IMR-90 (cell line): ENCODE results near the gene DDA1. TPM values are rescaled to one million over a fixed set of nuclear protein-coding genes. Genes with fewer than 3 reads are reported as not detected.

Source experiments
- ATAC-seq: fragments of 200-7000 bp; cut with Tn5 transposase; 2 replicates; pipeline ENCODE4 v1.9.1; 2020; ENCODE audit warnings: low read depth, mild to moderate bottlenecking, moderate library complexity
- BruUV-seq: library from RNA; stranded (reverse); fragments of 400-500 nt; replicated peaks from 2 replicates; lab custom pipeline; 2021; lab: Mats Ljungman, UMichigan
- CTCF ChIA-PET: fragments of 300-600 bp; formaldehyde crosslinking; extraction: SDS; loops from one replicate; lab custom pipeline; 2021; ENCODE audit warnings: antibody characterized with exemption; lab: Yijun Ruan, JAX
- POLR2A ChIA-PET: fragments of 300-600 bp; sonication (Branson Sonifier 250); formaldehyde crosslinking; loops from one replicate; lab custom pipeline; 2022; ENCODE audit warnings: antibody characterized with exemption; ENCODE audit not compliant: unreplicated experiment; lab: Charles Lee
- DNase-seq: peaks from one replicate; pipeline ENCODE4 v3.0.0; 2013
- H2AFZ ChIP-seq: replicated peaks from 2 replicates; pipeline ENCODE3; 2013; ENCODE audit warnings: low read length, mild to moderate bottlenecking; ENCODE audit not compliant: poor library complexity
- H2AK5ac ChIP-seq: 2 replicates; pipeline ENCODE4 v1.6.1; 2013; ENCODE audit warnings: low read depth, low read length, inconsistent platforms
- H2AK9ac ChIP-seq: replicated peaks from 2 replicates; pipeline ENCODE3; 2013; ENCODE audit warnings: mild to moderate bottlenecking, low read depth, low read length, moderate library complexity; ENCODE audit not compliant: poor library complexity
- H2BK120ac ChIP-seq: 2 replicates; pipeline ENCODE4 v1.6.1; 2013; ENCODE audit warnings: low read depth, low read length, inconsistent platforms
- H2BK15ac ChIP-seq: 3 replicates; pipeline ENCODE4 v1.6.1; 2013; ENCODE audit warnings: low read depth, low read length, inconsistent platforms
- H2BK20ac ChIP-seq: 2 replicates; pipeline ENCODE4 v1.6.1; 2013; ENCODE audit warnings: low read depth, mild to moderate bottlenecking, inconsistent platforms, low read length, moderate library complexity
- H2BK5ac ChIP-seq: 2 replicates; pipeline ENCODE4 v1.6.1; 2013; ENCODE audit warnings: mild to moderate bottlenecking, low read depth, low read length, inconsistent platforms; ENCODE audit not compliant: poor library complexity, severe bottlenecking
- H3K14ac ChIP-seq: replicated peaks from 2 replicates; pipeline ENCODE4 v1.6.1; 2013; ENCODE audit warnings: low read depth, low read length, inconsistent platforms
- H3K18ac ChIP-seq: 2 replicates; pipeline ENCODE4 v1.6.1; 2013; ENCODE audit warnings: low read depth, low read length, control low read depth
- H3K23ac ChIP-seq: 2 replicates; pipeline ENCODE4 v1.6.1; 2013; ENCODE audit warnings: low read depth, low read length, inconsistent platforms
- H3K27ac ChIP-seq: 2 replicates; pipeline ENCODE4 v1.5.1; 2013; ENCODE audit warnings: mild to moderate bottlenecking, control low read depth, low read length; ENCODE audit not compliant: insufficient read depth
- H3K27me3 ChIP-seq: 2 replicates; pipeline ENCODE4 v1.6.1; 2013; ENCODE audit warnings: low read length; ENCODE audit not compliant: control insufficient read depth, insufficient read depth
- H3K36me3 ChIP-seq: 2 replicates; pipeline ENCODE4 v1.6.1; 2013; ENCODE audit warnings: low read length, mixed read lengths; ENCODE audit not compliant: control insufficient read depth, insufficient read depth
- H3K4ac ChIP-seq: 2 replicates; pipeline ENCODE4 v1.6.1; 2013; ENCODE audit warnings: low read depth, low read length, inconsistent platforms
- H3K4me1 ChIP-seq: 2 replicates; pipeline ENCODE4 v1.6.1; 2013; ENCODE audit warnings: low read length, mixed read lengths; ENCODE audit not compliant: control insufficient read depth, insufficient read depth
- H3K4me2 ChIP-seq: 2 replicates; pipeline ENCODE4 v1.6.1; 2013; ENCODE audit warnings: low read depth, mild to moderate bottlenecking, control low read depth, low read length, moderate library complexity
- H3K4me3 ChIP-seq: 2 replicates; pipeline ENCODE4 v1.5.1; 2013; ENCODE audit warnings: low read depth, mild to moderate bottlenecking, control low read depth, low read length, moderate library complexity; ENCODE audit not compliant: insufficient read depth
- H3K56ac ChIP-seq: 2 replicates; pipeline ENCODE4 v1.6.1; 2013; ENCODE audit warnings: low read length, inconsistent platforms; ENCODE audit not compliant: insufficient read depth; ENCODE audit errors: extremely low read depth
- H3K79me1 ChIP-seq, 2 experiments: 2 replicates each; pipeline ENCODE4 v1.6.1; 2013; ENCODE audit warnings: low read length in 2 of 2, inconsistent platforms in 1 of 2, low read depth in 1 of 2
- H3K9ac ChIP-seq: 2 replicates; pipeline ENCODE4 v1.6.1; 2013; ENCODE audit warnings: low read depth, low read length, control low read depth
- H3K9me1 ChIP-seq: 2 replicates; pipeline ENCODE4 v1.6.1; 2013; ENCODE audit warnings: low read length, inconsistent platforms; ENCODE audit not compliant: insufficient read depth
- H3K9me3 ChIP-seq: 2 replicates; pipeline ENCODE4 v1.6.1; 2013; ENCODE audit warnings: low read length; ENCODE audit not compliant: control insufficient read depth, insufficient read depth
- H4K20me1 ChIP-seq: 2 replicates; pipeline ENCODE4 v1.6.1; 2013; ENCODE audit warnings: low read length, inconsistent platforms; ENCODE audit not compliant: insufficient read depth
- H4K5ac ChIP-seq: 2 replicates; pipeline ENCODE4 v1.6.1; 2013; ENCODE audit warnings: mild to moderate bottlenecking, low read depth, low read length, control low read depth
- H4K8ac ChIP-seq, 2 experiments: 2 replicates each; pipeline ENCODE4 v1.6.1; 2013; ENCODE audit warnings: low read depth in 2 of 2, low read length in 2 of 2, control low read depth in 1 of 2, inconsistent platforms in 1 of 2
- H4K91ac ChIP-seq: 2 replicates; pipeline ENCODE4 v1.6.1; 2013; ENCODE audit warnings: low read depth, low read length, inconsistent platforms; ENCODE audit not compliant: insufficient read depth
- BHLHE40 ChIP-seq: fragments of 150-350 bp; IDR thresholded peaks from 2 replicates; pipeline ENCODE4 v1.6.1; 2016; ENCODE audit warnings: mild to moderate bottlenecking, low read depth, low read length
- CEBPB ChIP-seq: IDR thresholded peaks from 2 replicates; pipeline ENCODE4 v1.6.1; 2012; ENCODE audit warnings: low read depth, low read length, improper control_type of control experiment
- CHD1 ChIP-seq: IDR thresholded peaks from 2 replicates; pipeline ENCODE4 v1.6.1; 2012; ENCODE audit warnings: low read depth, low read length, improper control_type of control experiment
- ELK1 ChIP-seq: fragments of 150-350 bp; IDR thresholded peaks from 2 replicates; pipeline ENCODE4 v1.6.1; 2016; ENCODE audit warnings: low read depth, mild to moderate bottlenecking, low read length, moderate library complexity, borderline replicate concordance
- FOS ChIP-seq: fragments of 150-350 bp; IDR thresholded peaks from 2 replicates; pipeline ENCODE4 v1.6.1; 2016; ENCODE audit warnings: low read depth, low read length
- MAFK ChIP-seq: IDR thresholded peaks from 2 replicates; pipeline ENCODE4 v1.6.1; 2012; ENCODE audit warnings: low read depth, low read length, improper control_type of control experiment
- MAZ ChIP-seq: IDR thresholded peaks from 2 replicates; pipeline ENCODE4 v1.6.1; 2012; ENCODE audit warnings: low read depth, mild to moderate bottlenecking, low read length, improper control_type of control experiment, moderate library complexity, borderline replicate concordance
- MXI1 ChIP-seq: IDR thresholded peaks from 2 replicates; pipeline ENCODE4 v1.6.1; 2012; ENCODE audit warnings: low read depth, mild to moderate bottlenecking, low read length, moderate library complexity, borderline replicate concordance
- NFE2L2 ChIP-seq: fragments of 150-350 bp; IDR thresholded peaks from 2 replicates; pipeline ENCODE4 v1.6.1; 2016; ENCODE audit warnings: low read depth, mild to moderate bottlenecking, low read length
- POLR2A ChIP-seq: IDR thresholded peaks from 2 replicates; pipeline ENCODE4 v1.6.1; 2012; ENCODE audit warnings: mild to moderate bottlenecking, low read depth, low read length
- RAD21 ChIP-seq: IDR thresholded peaks from 2 replicates; pipeline ENCODE4 v1.6.1; 2012; ENCODE audit warnings: low read length, improper control_type of control experiment
- RCOR1 ChIP-seq: IDR thresholded peaks from 2 replicates; pipeline ENCODE4 v1.6.1; 2012; ENCODE audit warnings: mild to moderate bottlenecking, low read length, improper control_type of control experiment; ENCODE audit not compliant: insufficient replicate concordance
- RFX5 ChIP-seq: IDR thresholded peaks from 2 replicates; pipeline ENCODE4 v1.8.0; 2012; ENCODE audit warnings: low read depth, mild to moderate bottlenecking, low read length, moderate library complexity
- SMC3 ChIP-seq: fragments of 150-350 bp; IDR thresholded peaks from 2 replicates; pipeline ENCODE4 v1.6.1; 2016; ENCODE audit warnings: low read depth, mild to moderate bottlenecking, antibody characterized with exemption, low read length, moderate library complexity
- WGBS, 2 experiments: methylation state at CpG; one replicate each; pipeline versions ENCODE4 v1.1.5 to v1.1.7; 2013; ENCODE audit warnings: missing lambda C conversion rate in 2 of 2; ENCODE audit not compliant: insufficient read length in 1 of 2; ENCODE audit errors: extremely low coverage in 2 of 2; 5-methylcytosine and 5-hydroxymethylcytosine counted together
- dilution Hi-C: fragments of 300-500 bp; cut with HindIII; formaldehyde crosslinking; loops from one replicate; pipeline ENCODE4 v1.14.3; 2018; ENCODE audit warnings: low sequenced_read_pairs; ENCODE audit not compliant: unreplicated experiment
- in situ Hi-C: fragments of 300-500 bp; cut with MboI; formaldehyde crosslinking; loops from 3 replicates; pipeline ENCODE4 v1.14.3; 2019; ENCODE audit warnings: low sequenced_read_pairs, inconsistent platforms, mixed read lengths
- intact Hi-C: fragments of 100-400 bp; cut with micrococcal nuclease; formaldehyde crosslinking; loops from 2 replicates; pipeline ENCODE4 v1.10.0; 2022
- polyA plus RNA-seq, 3 experiments: library from polyadenylated mRNA; depleted of rRNA; stranded (reverse); fragments of >200 nt; gene quantifications; 2 replicates each; pipeline ENCODE4 v1.2.3, GENCODE V29; 2012; ENCODE audit warnings: low replicate concordance in 1 of 3
- total RNA-seq: library from RNA; depleted of rRNA; stranded (reverse); fragments of >200 nt; gene quantifications from 2 replicates; pipeline ENCODE4 v1.2.3, GENCODE V29; 2012
- TF ChIP-seq, protein P1 (sequence below): fragments of 150-350 bp; IDR thresholded peaks from 2 replicates; pipeline ENCODE4 v1.6.1; 2017; ENCODE audit warnings: mild to moderate bottlenecking, antibody characterized with exemption, low read length, low read depth
- TF ChIP-seq, protein P2 (sequence below): conservative IDR thresholded peaks from 2 replicates; pipeline ENCODE4 v1.5.1; 2012; ENCODE audit warnings: mild to moderate bottlenecking, low read depth, low read length, improper control_type of control experiment

Gene DDA1
- total and polyA plus RNA-seq, 2 of the 4 experiments (the other 2 are of a cell fraction): 33.7 to 87.2 TPM

- DNase-seq (no peak), ATAC-seq (no peak)
- Histone ChIP-seq H2BK15ac (no peak overlapping the region), H3K36me3 (peaks cover 17% of the 10 kb centered on the region; the same call in 1 of the 2 replicates), H2AK5ac (no peak overlapping the region), H3K4ac (no peak overlapping the region), H3K27ac (no peak overlapping the region), H2AFZ (no peak overlapping the region), H3K18ac (no peak overlapping the region), H3K9me3 (no peaks in the 10 kb centered on the region), H3K4me1 (no peaks in the 10 kb centered on the region; the same call in 1 of the 2 replicates), H4K8ac (no peak overlapping the region), H4K20me1 (no peaks in the 10 kb centered on the region), H2AK9ac (peak overlapping the region; percentile 55), H3K4me2 (no peak overlapping the region), H2BK5ac (no peak overlapping the region), H4K5ac (no peak overlapping the region), H3K9me1 (no peaks in the 10 kb centered on the region), H3K9ac (no peak overlapping the region), H3K27me3 (no peaks in the 10 kb centered on the region), H3K23ac (no peak overlapping the region), H3K56ac (no peak overlapping the region), H3K4me3 (no peak overlapping the region), H4K91ac (no peak overlapping the region), H3K79me1 (peaks cover 0 to 23% of the 10 kb centered on the region in 2 experiments; a peak in 2 of 4 replicates), H2BK120ac (no peak overlapping the region), H2BK20ac (no peak overlapping the region), H3K14ac (no peak overlapping the region)
- intact Hi-C loops: no loop called here
- CTCF ChIA-PET: no interaction called here
- 97% methylated on average over 6 of the region's 13 CpGs; no CpG with 5 or more reads in 1 of the 2 experiments for WGBS, 2 experiments
- dilution Hi-C loops: no loop called here
- POLR2A ChIA-PET: no interaction called here
- no TSS peak for BruUV-seq
- in situ Hi-C loops: no loop called here
- TF ChIP-seq SMC3 (no peak), FOS (no peak), RAD21 (no peak), ELK1 (no peak), BHLHE40 (no peak), POLR2A (no peak), MAFK (no peak), RCOR1 (no peak), CEBPB (no peak), NFE2L2 (no peak), CHD1 (no peak), RFX5 (no peak), MAZ (no peak), MXI1 (no peak)
- TF ChIP-seq, protein P1, sequence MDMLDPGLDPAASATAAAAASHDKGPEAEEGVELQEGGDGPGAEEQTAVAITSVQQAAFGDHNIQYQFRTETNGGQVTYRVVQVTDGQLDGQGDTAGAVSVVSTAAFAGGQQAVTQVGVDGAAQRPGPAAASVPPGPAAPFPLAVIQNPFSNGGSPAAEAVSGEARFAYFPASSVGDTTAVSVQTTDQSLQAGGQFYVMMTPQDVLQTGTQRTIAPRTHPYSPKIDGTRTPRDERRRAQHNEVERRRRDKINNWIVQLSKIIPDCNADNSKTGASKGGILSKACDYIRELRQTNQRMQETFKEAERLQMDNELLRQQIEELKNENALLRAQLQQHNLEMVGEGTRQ: no peak
- TF ChIP-seq, protein P2, sequence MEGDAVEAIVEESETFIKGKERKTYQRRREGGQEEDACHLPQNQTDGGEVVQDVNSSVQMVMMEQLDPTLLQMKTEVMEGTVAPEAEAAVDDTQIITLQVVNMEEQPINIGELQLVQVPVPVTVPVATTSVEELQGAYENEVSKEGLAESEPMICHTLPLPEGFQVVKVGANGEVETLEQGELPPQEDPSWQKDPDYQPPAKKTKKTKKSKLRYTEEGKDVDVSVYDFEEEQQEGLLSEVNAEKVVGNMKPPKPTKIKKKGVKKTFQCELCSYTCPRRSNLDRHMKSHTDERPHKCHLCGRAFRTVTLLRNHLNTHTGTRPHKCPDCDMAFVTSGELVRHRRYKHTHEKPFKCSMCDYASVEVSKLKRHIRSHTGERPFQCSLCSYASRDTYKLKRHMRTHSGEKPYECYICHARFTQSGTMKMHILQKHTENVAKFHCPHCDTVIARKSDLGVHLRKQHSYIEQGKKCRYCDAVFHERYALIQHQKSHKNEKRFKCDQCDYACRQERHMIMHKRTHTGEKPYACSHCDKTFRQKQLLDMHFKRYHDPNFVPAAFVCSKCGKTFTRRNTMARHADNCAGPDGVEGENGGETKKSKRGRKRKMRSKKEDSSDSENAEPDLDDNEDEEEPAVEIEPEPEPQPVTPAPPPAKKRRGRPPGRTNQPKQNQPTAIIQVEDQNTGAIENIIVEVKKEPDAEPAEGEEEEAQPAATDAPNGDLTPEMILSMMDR: no peak
Observed at GRCh38 chr19:17268754-17269153, 40.6 kb upstream of the DDA1 start.
